Endodermal cell (in vitro differentiated cells): Measurements from ENCODE around the gene HERPUD1. TPM values are rescaled to one million over a fixed set of nuclear protein-coding genes. Genes with fewer than 3 reads are reported as not detected.

ENCODE experiments used
- DNase-seq: peaks from one replicate; pipeline ENCODE4 v3.0.0-alpha.2; 2017
- H3K27ac ChIP-seq: 2 replicates; pipeline ENCODE4 v1.5.1; 2013; ENCODE audit warnings: mild to moderate bottlenecking, low read depth, low read length, moderate library complexity
- H3K27me3 ChIP-seq: 2 replicates; pipeline ENCODE4 v1.6.1; 2013; ENCODE audit warnings: mild to moderate bottlenecking, low read length, moderate library complexity; ENCODE audit not compliant: insufficient read depth, control insufficient read depth, poor library complexity, severe bottlenecking
- H3K36me3 ChIP-seq: 2 replicates; pipeline ENCODE4 v1.7.0; 2013; ENCODE audit warnings: mild to moderate bottlenecking, low read length, moderate library complexity; ENCODE audit not compliant: control insufficient read depth, insufficient read depth
- H3K4me1 ChIP-seq: one replicate; pipeline ENCODE4 v1.7.0; 2013; ENCODE audit warnings: low read length; ENCODE audit not compliant: control insufficient read depth, insufficient read depth
- H3K4me3 ChIP-seq: 2 replicates; pipeline ENCODE4 v1.5.1; 2013; ENCODE audit warnings: mild to moderate bottlenecking, low read length, moderate library complexity
- H3K9ac ChIP-seq: 2 replicates; pipeline ENCODE4 v1.6.1; 2013; ENCODE audit warnings: mild to moderate bottlenecking, low read length, moderate library complexity; ENCODE audit not compliant: poor library complexity, severe bottlenecking; ENCODE audit errors: extremely low read depth
- H3K9me3 ChIP-seq: 2 replicates; pipeline ENCODE4 v1.6.1; 2013; ENCODE audit warnings: mild to moderate bottlenecking, low read length, moderate library complexity; ENCODE audit not compliant: control insufficient read depth
- H3K27ac Mint-ChIP-seq: 2 replicates; pipeline ENCODE4 v1.8.0; 2020; ENCODE audit warnings: mixed read lengths
- H3K27me3 Mint-ChIP-seq: 2 replicates; pipeline ENCODE4 v1.8.0; 2021; ENCODE audit warnings: mild to moderate bottlenecking, mixed read lengths; ENCODE audit not compliant: insufficient read depth
- H3K36me3 Mint-ChIP-seq: 2 replicates; pipeline ENCODE4 v1.8.0; 2020; ENCODE audit warnings: low read depth, mixed read lengths
- H3K4me1 Mint-ChIP-seq: 2 replicates; pipeline ENCODE4 v1.8.0; 2020; ENCODE audit warnings: mixed read lengths
- H3K4me3 Mint-ChIP-seq: 2 replicates; pipeline ENCODE4 v1.8.0; 2020; ENCODE audit warnings: mild to moderate bottlenecking, moderate library complexity, mixed read lengths
- H3K9me3 Mint-ChIP-seq: 2 replicates; pipeline ENCODE4 v1.8.0; 2020; ENCODE audit warnings: mild to moderate bottlenecking, mixed read lengths
- WGBS, 2 experiments: methylation state at CpG; one replicate each; pipeline versions ENCODE4 v1.1.5 to v1.1.7; 2013; ENCODE audit warnings: missing lambda C conversion rate in 2 of 2, mixed read lengths in 1 of 2; ENCODE audit not compliant: insufficient coverage in 1 of 2, insufficient read length in 1 of 2; 5-methylcytosine and 5-hydroxymethylcytosine counted together
- total RNA-seq, 2 donors: library from RNA; stranded (reverse); fragmentation: NEBNext Ultra II Directional in 1 of 2; extraction: Animal tissue kit (Norgen Biotek cat#: 25700) in 1 of 2; gene quantifications; 2 replicates in 1 of 2; 3 replicates in 1 of 2; pipeline ENCODE4 v1.2.1, GENCODE V29; 2021
- TF ChIP-seq, protein P1 (sequence below): fragments of 200-600 bp; sonication (generic); conservative IDR thresholded peaks from 2 replicates; pipeline ENCODE4 v1.5.0; 2021; ENCODE audit warnings: antibody characterized with exemption, mild to moderate bottlenecking

HERPUD1 gene
- total RNA-seq, 2 donors from 2014 or later = 21.5 to 40.6 TPM

DNA sequence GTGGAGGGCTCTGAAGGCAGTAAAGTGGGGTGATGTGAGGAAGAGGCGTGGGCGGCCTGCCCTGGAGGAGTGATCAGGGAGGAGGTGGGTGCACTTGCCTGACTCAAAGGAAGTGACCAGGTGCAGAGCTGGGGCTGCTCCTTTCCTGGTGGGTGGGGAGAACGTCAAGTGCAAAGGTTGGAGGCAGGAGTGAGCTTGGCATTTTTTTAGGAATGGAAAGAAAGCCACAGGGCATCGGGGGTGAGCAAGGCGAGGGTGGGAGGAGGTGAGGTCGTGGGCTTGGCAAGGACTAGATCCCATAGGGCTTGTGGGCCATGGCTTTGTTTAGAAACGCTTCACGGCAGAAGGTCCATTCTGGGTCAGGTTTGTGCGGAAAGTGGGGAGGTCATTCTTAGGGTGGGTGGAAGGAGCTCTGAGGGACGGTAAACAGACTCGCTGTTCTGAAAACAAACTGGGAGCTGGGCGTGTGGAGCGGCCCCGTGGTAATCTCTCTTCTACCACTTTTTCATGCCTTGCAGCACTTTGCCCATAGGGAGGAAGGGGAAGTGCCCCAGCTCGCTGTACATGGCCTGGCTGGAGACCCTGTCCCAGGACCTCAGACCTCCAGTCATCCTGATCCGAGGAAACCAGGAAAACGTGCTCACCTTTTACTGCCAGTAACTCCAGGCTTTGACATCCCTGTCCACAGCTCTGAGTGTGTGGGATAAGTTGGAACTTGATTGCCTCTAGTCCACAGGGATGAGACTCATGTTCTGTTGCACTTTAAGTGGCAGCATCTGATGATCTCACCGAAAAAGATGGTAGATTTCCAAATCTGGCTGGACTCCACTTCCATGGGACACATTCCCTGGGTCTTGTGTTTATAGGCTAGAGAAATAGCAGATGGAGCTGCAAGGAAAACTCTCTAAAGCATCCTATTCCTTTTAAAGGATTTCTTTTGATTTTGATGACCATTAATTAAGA, 18.9 kb upstream of the HERPUD1 start:
- H3K27me3 ChIP-seq = no peaks in the 10 kb centered on the region
- WGBS, 2 experiments = 90 to 97% methylated on average over 8 to 18 of the region's 18 CpGs
- no peaks in the 10 kb centered on the region for H3K36me3 Mint-ChIP-seq
- DNase-seq = no peak
- no peak overlapping the region for H3K27ac Mint-ChIP-seq
- H3K9me3 ChIP-seq = no peaks in the 10 kb centered on the region
- H3K9me3 Mint-ChIP-seq = no peaks in the 10 kb centered on the region
- no peak overlapping the region for H3K4me3 Mint-ChIP-seq
- H3K9ac ChIP-seq = no peak overlapping the region
- H3K4me1 Mint-ChIP-seq = no peaks in the 10 kb centered on the region
- no peaks in the 10 kb centered on the region for H3K27me3 Mint-ChIP-seq
- TF ChIP-seq, protein P1, sequence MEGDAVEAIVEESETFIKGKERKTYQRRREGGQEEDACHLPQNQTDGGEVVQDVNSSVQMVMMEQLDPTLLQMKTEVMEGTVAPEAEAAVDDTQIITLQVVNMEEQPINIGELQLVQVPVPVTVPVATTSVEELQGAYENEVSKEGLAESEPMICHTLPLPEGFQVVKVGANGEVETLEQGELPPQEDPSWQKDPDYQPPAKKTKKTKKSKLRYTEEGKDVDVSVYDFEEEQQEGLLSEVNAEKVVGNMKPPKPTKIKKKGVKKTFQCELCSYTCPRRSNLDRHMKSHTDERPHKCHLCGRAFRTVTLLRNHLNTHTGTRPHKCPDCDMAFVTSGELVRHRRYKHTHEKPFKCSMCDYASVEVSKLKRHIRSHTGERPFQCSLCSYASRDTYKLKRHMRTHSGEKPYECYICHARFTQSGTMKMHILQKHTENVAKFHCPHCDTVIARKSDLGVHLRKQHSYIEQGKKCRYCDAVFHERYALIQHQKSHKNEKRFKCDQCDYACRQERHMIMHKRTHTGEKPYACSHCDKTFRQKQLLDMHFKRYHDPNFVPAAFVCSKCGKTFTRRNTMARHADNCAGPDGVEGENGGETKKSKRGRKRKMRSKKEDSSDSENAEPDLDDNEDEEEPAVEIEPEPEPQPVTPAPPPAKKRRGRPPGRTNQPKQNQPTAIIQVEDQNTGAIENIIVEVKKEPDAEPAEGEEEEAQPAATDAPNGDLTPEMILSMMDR = no peak
- no peaks in the 10 kb centered on the region for H3K36me3 ChIP-seq
- no peaks in the 10 kb centered on the region for H3K4me1 ChIP-seq
- no peak overlapping the region for H3K27ac ChIP-seq
- no peak overlapping the region for H3K4me3 ChIP-seq

DNA sequence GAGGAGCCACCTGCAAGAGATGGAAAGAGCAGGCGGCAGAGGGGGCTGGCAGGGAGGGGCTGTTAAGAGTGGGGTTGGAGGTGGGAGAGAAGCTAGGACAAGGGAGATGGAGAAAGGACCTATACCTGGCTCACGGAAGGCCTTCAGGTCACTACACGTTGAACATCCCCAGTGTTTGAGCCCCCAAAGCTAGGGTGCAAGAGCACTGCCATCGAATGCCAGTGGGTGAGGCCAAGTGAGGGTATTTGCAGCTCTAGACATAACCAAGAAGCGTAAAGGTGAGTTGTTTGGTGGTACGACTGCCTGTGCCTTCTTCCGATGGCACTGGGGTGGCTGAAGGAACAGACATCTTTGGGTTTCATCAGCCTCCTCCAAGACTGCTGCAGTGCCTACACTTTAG, 17.0 kb upstream of the HERPUD1 start:
- Histone ChIP-seq H3K9me3 (no peaks in the 10 kb centered on the region), H3K4me1 (no peaks in the 10 kb centered on the region), H3K9ac (no peak overlapping the region), H3K36me3 (no peaks in the 10 kb centered on the region), H3K4me3 (no peak overlapping the region), H3K27me3 (no peaks in the 10 kb centered on the region), H3K27ac (no peak overlapping the region)
- no peak overlapping the region for H3K4me3 Mint-ChIP-seq
- H3K9me3 Mint-ChIP-seq = no peaks in the 10 kb centered on the region
- peaks cover 3% of the 10 kb centered on the region for H3K27me3 Mint-ChIP-seq
- no peak overlapping the region for H3K27ac Mint-ChIP-seq
- H3K36me3 Mint-ChIP-seq = no peaks in the 10 kb centered on the region
- 73 to 81% methylated on average over 5 to 7 of the region's 7 CpGs for WGBS, 2 experiments
- peaks cover 7% of the 10 kb centered on the region for H3K4me1 Mint-ChIP-seq
- TF ChIP-seq, protein P1 = no peak
- DNase-seq = no peak

DNA sequence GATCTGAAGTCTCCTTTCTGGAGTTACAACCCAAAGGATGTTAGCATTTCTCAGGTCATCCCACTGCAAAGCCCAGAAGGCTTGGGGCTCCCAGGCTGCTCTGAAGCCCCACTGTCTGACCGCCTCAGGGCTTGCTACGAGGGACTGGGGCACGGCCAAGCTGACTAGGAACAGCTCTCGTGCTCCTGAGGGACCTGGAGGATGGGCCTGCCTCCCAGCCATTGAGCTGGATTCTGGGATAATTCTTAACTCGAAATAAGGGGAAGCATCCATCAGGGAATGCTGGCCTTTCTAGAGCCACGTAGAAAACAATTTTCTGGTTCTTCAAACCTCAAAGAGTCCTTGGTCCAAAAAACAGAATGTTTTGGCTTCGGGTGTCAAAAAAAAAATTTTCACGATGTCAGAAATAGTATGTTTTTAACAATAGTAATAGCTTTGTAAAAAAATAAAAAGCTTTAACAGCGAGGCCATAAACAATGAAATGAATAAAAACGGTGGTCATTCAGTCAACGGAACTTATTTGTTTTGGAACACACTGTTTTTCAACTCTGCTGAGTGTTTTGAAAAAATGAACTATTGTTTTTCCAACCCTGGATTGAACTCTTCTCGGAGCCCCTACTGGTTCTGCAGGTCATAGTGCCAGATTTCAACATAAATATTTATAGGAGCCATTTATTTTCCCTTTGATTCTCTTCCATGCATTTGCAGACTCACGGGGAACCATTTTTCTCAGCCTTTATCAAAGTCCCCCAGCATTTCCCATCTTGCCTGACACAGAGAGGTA, 16.4 kb upstream of the HERPUD1 start:
- H3K27ac ChIP-seq = no peak overlapping the region
- WGBS, 2 experiments = 93% methylated on average over 11 to 13 of the region's 13 CpGs
- no peak overlapping the region for H3K4me3 ChIP-seq
- no peak overlapping the region for H3K27ac Mint-ChIP-seq
- no peaks in the 10 kb centered on the region for H3K27me3 ChIP-seq
- H3K27me3 Mint-ChIP-seq = peaks cover 3% of the 10 kb centered on the region
- no peak overlapping the region for H3K9ac ChIP-seq
- DNase-seq = no peak
- no peaks in the 10 kb centered on the region for H3K9me3 Mint-ChIP-seq
- TF ChIP-seq, protein P1 = no peak
- no peaks in the 10 kb centered on the region for H3K4me1 ChIP-seq
- no peaks in the 10 kb centered on the region for H3K36me3 Mint-ChIP-seq
- H3K4me3 Mint-ChIP-seq = no peak overlapping the region
- peaks cover 7% of the 10 kb centered on the region for H3K4me1 Mint-ChIP-seq
- no peaks in the 10 kb centered on the region for H3K9me3 ChIP-seq
- no peaks in the 10 kb centered on the region for H3K36me3 ChIP-seq
